Activated CD8-positive, alpha-beta T cell treated with anti-CD3 and anti-CD28 coated beads for 36 hours (primary cell): Measurements from ENCODE around the gene GLCE. TPM values are rescaled to one million over a fixed set of nuclear protein-coding genes. Genes with fewer than 3 reads are reported as not detected.

Experiments
- ATAC-seq: fragments of 200-7000 bp; cut with Tn5 transposase; one replicate; pipeline ENCODE4 v1.10.0; 2021; ENCODE audit warnings: mild to moderate bottlenecking, moderate library complexity
- CTCF ChIA-PET: fragments of 350-600 bp; sonication (Branson Sonifier 250); formaldehyde crosslinking; loops from one replicate; lab custom pipeline; 2021; ENCODE audit warnings: antibody characterized with exemption; lab: Charles Lee
- POLR2A ChIA-PET: fragments of 350-600 bp; sonication (Branson Sonifier 250); formaldehyde crosslinking; loops from one replicate; lab custom pipeline; 2021; ENCODE audit warnings: antibody characterized with exemption; lab: Charles Lee
- DNase-seq: peaks from one replicate; pipeline ENCODE4 v3.0.0-alpha.2; 2020
- H3K27ac Mint-ChIP-seq: one replicate; pipeline ENCODE4 v1.8.0; 2021; ENCODE audit warnings: mild to moderate bottlenecking, mixed read lengths
- H3K27me3 Mint-ChIP-seq: one replicate; pipeline ENCODE4 v1.8.0; 2021; ENCODE audit warnings: mixed read lengths
- H3K36me3 Mint-ChIP-seq: one replicate; pipeline ENCODE4 v1.8.0; 2021; ENCODE audit warnings: low read depth, mixed read lengths
- H3K4me1 Mint-ChIP-seq: one replicate; pipeline ENCODE4 v1.8.0; 2021; ENCODE audit warnings: low read depth, mixed read lengths
- H3K4me3 Mint-ChIP-seq: one replicate; pipeline ENCODE4 v1.8.0; 2021; ENCODE audit warnings: mild to moderate bottlenecking, moderate library complexity, mixed read lengths
- H3K9me3 Mint-ChIP-seq: one replicate; pipeline ENCODE4 v1.8.0; 2021; ENCODE audit warnings: mixed read lengths
- intact Hi-C: fragments of 100-400 bp; cut with micrococcal nuclease; formaldehyde crosslinking; loops from one replicate; pipeline ENCODE4 v1.10.0; 2022
- total RNA-seq, 2 experiments: library from RNA; stranded (reverse); gene quantifications; one replicate each; pipeline ENCODE4 v1.2.3, GENCODE V29; 2021
- TF ChIP-seq, protein P1 (sequence below): fragments of 200-600 bp; IDR thresholded peaks from one replicate; pipeline ENCODE4 v1.8.0; 2022; ENCODE audit warnings: antibody characterized with exemption, mild to moderate bottlenecking

GLCE gene
- total RNA-seq, 2 experiments from 2014 or later: 2.8 to 4.3 TPM

DNA sequence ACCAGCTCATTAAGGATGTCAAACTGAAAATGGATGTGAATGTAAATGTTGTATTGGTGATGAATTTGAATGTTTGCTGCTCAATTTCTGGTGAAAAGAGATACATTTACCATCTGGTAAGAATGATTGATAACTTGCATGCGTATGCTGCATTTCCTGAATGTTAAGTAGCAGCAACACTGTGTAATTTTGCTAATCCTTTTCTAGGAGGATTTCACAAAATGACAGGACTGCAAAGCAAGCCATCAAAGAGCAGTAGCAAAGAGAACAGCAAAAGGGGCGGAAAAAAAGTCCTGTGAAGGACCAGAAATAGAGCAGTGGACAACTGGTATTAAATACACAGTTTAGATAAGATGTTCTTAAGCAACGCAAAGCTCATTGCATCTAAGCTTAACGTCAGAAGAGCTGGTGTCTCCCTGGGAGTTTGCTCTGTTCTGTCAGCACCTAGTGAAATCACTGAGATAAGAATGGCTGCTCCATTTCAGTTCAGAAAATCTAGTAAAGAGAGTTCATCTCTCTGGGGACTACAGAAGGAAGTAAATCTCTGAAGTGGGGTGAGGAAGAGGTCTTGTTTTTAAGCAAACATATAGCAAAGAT lies 114.7 kb downstream of the GLCE start:
- intact Hi-C loops: no loop called here
- no peak for ATAC-seq
- CTCF ChIA-PET: no interaction called here
- Mint-ChIP-seq H3K27me3 (peaks cover 2% of the 10 kb centered on the region), H3K9me3 (no peaks in the 10 kb centered on the region), H3K4me1 (no peaks in the 10 kb centered on the region), H3K27ac (no peak overlapping the region), H3K4me3 (no peak overlapping the region), H3K36me3 (no peaks in the 10 kb centered on the region)
- no peak for DNase-seq
- TF ChIP-seq, protein P1, sequence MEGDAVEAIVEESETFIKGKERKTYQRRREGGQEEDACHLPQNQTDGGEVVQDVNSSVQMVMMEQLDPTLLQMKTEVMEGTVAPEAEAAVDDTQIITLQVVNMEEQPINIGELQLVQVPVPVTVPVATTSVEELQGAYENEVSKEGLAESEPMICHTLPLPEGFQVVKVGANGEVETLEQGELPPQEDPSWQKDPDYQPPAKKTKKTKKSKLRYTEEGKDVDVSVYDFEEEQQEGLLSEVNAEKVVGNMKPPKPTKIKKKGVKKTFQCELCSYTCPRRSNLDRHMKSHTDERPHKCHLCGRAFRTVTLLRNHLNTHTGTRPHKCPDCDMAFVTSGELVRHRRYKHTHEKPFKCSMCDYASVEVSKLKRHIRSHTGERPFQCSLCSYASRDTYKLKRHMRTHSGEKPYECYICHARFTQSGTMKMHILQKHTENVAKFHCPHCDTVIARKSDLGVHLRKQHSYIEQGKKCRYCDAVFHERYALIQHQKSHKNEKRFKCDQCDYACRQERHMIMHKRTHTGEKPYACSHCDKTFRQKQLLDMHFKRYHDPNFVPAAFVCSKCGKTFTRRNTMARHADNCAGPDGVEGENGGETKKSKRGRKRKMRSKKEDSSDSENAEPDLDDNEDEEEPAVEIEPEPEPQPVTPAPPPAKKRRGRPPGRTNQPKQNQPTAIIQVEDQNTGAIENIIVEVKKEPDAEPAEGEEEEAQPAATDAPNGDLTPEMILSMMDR: no peak
- POLR2A ChIA-PET: no interaction called here

DNA sequence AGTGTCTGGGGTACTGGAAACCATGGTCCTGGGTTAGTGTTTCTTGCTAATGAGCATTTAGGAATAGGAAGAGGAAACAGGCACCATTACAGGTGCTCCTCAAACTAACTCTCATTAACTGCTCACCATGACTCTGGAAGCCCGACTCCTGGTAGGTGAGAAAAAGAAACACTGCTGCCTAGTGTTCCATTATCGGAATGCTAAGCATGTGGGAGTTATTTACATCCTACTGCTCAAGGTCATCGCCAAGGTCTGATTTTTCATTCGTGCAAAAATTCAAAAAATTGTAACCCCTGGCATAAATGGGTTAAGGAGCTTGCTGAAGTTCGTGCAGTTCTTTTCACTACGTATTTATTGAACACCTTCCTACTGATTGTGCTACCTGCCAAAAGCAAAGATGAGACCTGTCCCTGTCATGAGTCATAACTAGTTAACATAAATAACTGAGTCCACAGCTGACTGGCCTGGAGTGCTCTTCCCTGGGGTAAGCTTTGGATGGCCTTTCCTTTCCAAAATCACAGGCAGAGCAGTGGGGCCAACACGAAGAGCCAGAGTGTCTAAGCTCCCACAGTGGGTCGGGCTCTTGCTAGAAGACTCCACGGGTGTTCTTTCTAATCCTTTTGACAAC lies 115.6 kb downstream of the GLCE start:
- no peak for ATAC-seq
- H3K4me1 Mint-ChIP-seq: no peaks in the 10 kb centered on the region
- H3K4me3 Mint-ChIP-seq: no peak overlapping the region
- CTCF ChIA-PET: no interaction called here
- POLR2A ChIA-PET: no interaction called here
- H3K36me3 Mint-ChIP-seq: no peaks in the 10 kb centered on the region
- TF ChIP-seq, protein P1: no peak
- peaks cover 2% of the 10 kb centered on the region for H3K27me3 Mint-ChIP-seq
- no peak for DNase-seq
- no peaks in the 10 kb centered on the region for H3K9me3 Mint-ChIP-seq
- intact Hi-C loops: no loop called here
- no peak overlapping the region for H3K27ac Mint-ChIP-seq

DNA sequence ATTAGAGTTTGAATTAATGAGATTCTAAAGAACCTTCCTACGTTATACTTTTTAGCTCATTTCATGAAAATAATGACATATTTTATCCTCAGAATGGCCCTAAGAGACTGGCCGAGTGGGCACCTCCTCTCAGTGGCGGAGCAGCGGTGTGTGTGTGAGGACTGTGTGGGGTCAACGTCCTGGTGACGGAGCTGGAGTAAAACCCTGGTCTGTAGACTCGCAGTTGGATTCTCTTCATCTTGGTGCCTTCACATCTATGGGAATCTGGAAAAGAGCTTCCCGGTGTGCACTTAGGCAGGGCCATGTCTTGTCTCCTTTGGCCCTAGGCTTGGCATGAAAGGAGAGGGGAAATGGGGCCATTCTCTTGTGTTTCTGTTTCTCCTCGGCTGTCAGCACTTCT lies 116.9 kb downstream of the GLCE start:
- ATAC-seq (no peak), DNase-seq (no peak)
- Mint-ChIP-seq H3K4me1 (no peaks in the 10 kb centered on the region), H3K9me3 (no peaks in the 10 kb centered on the region), H3K36me3 (no peaks in the 10 kb centered on the region), H3K27ac (no peak overlapping the region), H3K4me3 (no peak overlapping the region), H3K27me3 (peaks cover 2% of the 10 kb centered on the region)
- intact Hi-C loops: no loop called here
- TF ChIP-seq, protein P1: no peak
- POLR2A ChIA-PET: no interaction called here
- CTCF ChIA-PET: interaction anchor here (1.1 to 1.4 kb wide), 2 partner anchors 12 to 218 kb away, joined by 3 to 6 read pairs; no protein-coding TSS in a partner anchor

DNA sequence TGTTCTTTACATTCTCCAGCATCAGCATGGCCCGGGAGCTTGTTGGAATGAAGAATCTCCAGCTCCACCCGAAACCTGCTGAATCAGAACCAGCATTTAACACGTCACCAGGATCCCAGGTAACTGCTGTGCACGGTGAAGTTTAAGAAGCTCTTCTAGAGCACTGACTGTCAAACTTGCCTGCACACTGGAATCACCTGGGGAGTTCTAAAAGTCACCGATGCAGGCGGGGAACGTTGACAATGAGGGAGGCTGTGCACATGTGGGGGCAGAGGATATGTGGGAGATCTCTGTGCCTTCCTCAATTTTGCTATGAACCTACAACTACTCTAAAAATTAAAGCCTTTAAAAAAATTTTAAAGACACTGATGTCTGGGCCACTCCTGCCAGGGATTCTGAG lies 119.2 kb downstream of the GLCE start:
- TF ChIP-seq, protein P1: no peak
- CTCF ChIA-PET: no interaction called here
- ATAC-seq: no peak

DNA sequence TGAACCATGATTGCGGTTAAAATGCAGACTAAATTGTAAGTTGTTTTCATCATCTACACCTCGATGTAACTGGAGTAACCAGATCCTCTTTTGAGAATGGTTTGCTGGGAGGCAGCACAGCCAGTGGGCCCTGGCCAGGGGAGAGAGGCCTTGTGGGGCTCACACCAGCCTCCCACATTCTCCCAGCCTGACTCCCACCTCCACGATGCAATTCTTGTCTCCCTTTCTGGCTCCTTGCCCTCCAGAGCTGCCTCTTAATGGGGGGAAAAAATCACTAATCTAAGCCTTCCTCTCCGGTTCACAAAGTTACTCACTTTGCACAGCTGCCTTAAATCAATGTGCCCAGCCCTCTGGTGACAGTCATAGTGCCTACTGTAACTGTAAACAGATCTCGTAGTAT lies 120.3 kb downstream of the GLCE start:
- TF ChIP-seq, protein P1: no peak
- Mint-ChIP-seq H3K27me3 (peaks cover 2% of the 10 kb centered on the region), H3K9me3 (no peaks in the 10 kb centered on the region), H3K36me3 (no peaks in the 10 kb centered on the region), H3K4me3 (no peak overlapping the region), H3K27ac (no peak overlapping the region), H3K4me1 (no peaks in the 10 kb centered on the region)
- no peak for ATAC-seq
- intact Hi-C loops: no loop called here
- ChIA-PET POLR2A (no interaction called here), CTCF (no interaction called here)
- no peak for DNase-seq

More for the DNA sequence above, 119.2 kb downstream of the GLCE start:
- Mint-ChIP-seq H3K4me3 (no peak overlapping the region), H3K4me1 (no peaks in the 10 kb centered on the region), H3K36me3 (no peaks in the 10 kb centered on the region), H3K27ac (no peak overlapping the region), H3K27me3 (peaks cover 2% of the 10 kb centered on the region), H3K9me3 (no peaks in the 10 kb centered on the region)
- intact Hi-C loops: no loop called here
- DNase-seq: no peak
- POLR2A ChIA-PET: no interaction called here
